ENCODE results near the gene MBOAT2.

- TF ChIP-seq CTCF (IDR thresholded peaks at IDR 0.05) (no peak), POLR2A (IDR thresholded peaks at IDR 0.05) (no peak)
These were observed 23.4 kb downstream of the MBOAT2 start for GRCh38 chr2:8980096-8980495.

Measured in adrenal gland (tissue), 5 donors.